Activated T-cell treated with anti-CD3 and anti-CD28 coated beads for 4 hours (primary cell): Measurements from ENCODE around the gene PIK3CB.
A peak's percentile ranks its signal among the peaks of the same experiment; 100 is the strongest.
"Not testable (repeated sequence)": the region's sequence is repeated elsewhere in the genome, so short reads cannot be mapped to it uniquely, and the experiment has no call there.

Experiments
- DNase-seq: peaks from one replicate; pipeline ENCODE4 v3.0.0-alpha.2; 2020

The PIK3CB gene

GRCh38 chr3:138678086-138678485 lies 156.6 kb downstream of the PIK3CB start:
- no peak for DNase-seq

- DNase-seq = no peak
Measured at GRCh38 chr3:138675393-138675792, 159.3 kb downstream of the PIK3CB start.

- DNase-seq = no peak
Measured at GRCh38 chr3:138673641-138674530, 160.8 kb downstream of the PIK3CB start.

- DNase-seq = no peak
Measured at GRCh38 chr3:138670407-138670806, 164.3 kb downstream of the PIK3CB start.

GRCh38 chr3:138668107-138668506 lies 166.6 kb downstream of the PIK3CB start:
- no peak for DNase-seq

GRCh38 chr3:138657508-138657907 lies 177.2 kb downstream of the PIK3CB start:
- no peak for DNase-seq

- DNase-seq = no peak
Measured at GRCh38 chr3:138653567-138653966, 181.2 kb downstream of the PIK3CB start.

- DNase-seq = no peak
Measured at GRCh38 chr3:138649134-138649533, 185.6 kb downstream of the PIK3CB start.

- DNase-seq = no peak
Measured at GRCh38 chr3:138646513-138646912, 188.2 kb downstream of the PIK3CB start.

GRCh38 chr3:138646008-138646407 lies 188.7 kb downstream of the PIK3CB start:
- DNase-seq = no peak

GRCh38 chr3:138642927-138643253 lies 191.8 kb downstream of the PIK3CB start:
- no peak for DNase-seq

GRCh38 chr3:138642226-138642926 lies 192.4 kb downstream of the PIK3CB start:
- DNase-seq = no peak

GRCh38 chr3:138640537-138640936 lies 194.2 kb downstream of the PIK3CB start:
- no peak for DNase-seq

GRCh38 chr3:138638641-138639040 lies 196.1 kb downstream of the PIK3CB start:
- no peak for DNase-seq

GRCh38 chr3:138629526-138629925 lies 205.2 kb downstream of the PIK3CB start:
- no peak for DNase-seq

GRCh38 chr3:138625707-138626365 lies 208.9 kb downstream of the PIK3CB start:
- DNase-seq = no peak

- no peak for DNase-seq
Measured at GRCh38 chr3:138624518-138624917, 210.2 kb downstream of the PIK3CB start.

GRCh38 chr3:138620431-138620830 lies 214.3 kb downstream of the PIK3CB start:
- DNase-seq = no peak

GRCh38 chr3:138615462-138615861 lies 219.3 kb downstream of the PIK3CB start:
- no peak for DNase-seq

GRCh38 chr3:138609898-138610266 lies 224.8 kb downstream of the PIK3CB start:
- no peak for DNase-seq

- peak; percentile 44 for DNase-seq
Measured at GRCh38 chr3:138608322-138609135, 226.2 kb downstream of the PIK3CB start, which contains the start of gene FAIM. Gene FAIM (plus strand): TSS chr3:138608771. CDS start chr3:138619727, 10,956 bp downstream.

- not testable (repeated sequence) for DNase-seq
Measured at GRCh38 chr3:138604106-138604595, 230.6 kb downstream of the PIK3CB start.
